ENCODE measurements around the gene BAHCC1.

GRCh38 chr17:81348097-81349055, 46.9 kb upstream of the BAHCC1 start:
- TF ChIP-seq CTCF (IDR thresholded peaks at IDR 0.05), result no peak
- TF ChIP-seq EZH2phosphoT487 (IDR thresholded peaks at IDR 0.05), result no peak

Data from neural progenitor cell (in vitro differentiated cells).